K562 (cell line): ENCODE results near the gene NCOA6. TPM values are rescaled to one million over a fixed set of nuclear protein-coding genes. Genes with fewer than 3 reads are reported as not detected.

Source experiments
- BRCA1 ChIP-seq, 2 experiments: fragments of 450-650 bp in 1 of 2; sonication (generic) in 1 of 2; formaldehyde crosslinking in 1 of 2; IDR thresholded peaks; 2 replicates each; pipeline versions ENCODE4 v1.5.0 to v1.6.1; 2017 to 2020; ENCODE audit warnings: mild to moderate bottlenecking in 1 of 2, missing genetic modification reagents in 1 of 2
- FOS ChIP-seq: IDR thresholded peaks from 3 replicates; pipeline ENCODE4 v1.6.1; 2011; ENCODE audit not compliant: insufficient read length; ENCODE audit errors: extremely low read depth
- FOXK2 ChIP-seq, 2 experiments: fragments of 450-650 bp; IDR thresholded peaks in 1 of 2; conservative IDR thresholded peaks in 1 of 2; 2 replicates each; pipeline ENCODE4 v1.6.1; 2016; ENCODE audit warnings: low read depth in 2 of 2, mild to moderate bottlenecking in 1 of 2
- FUS ChIP-seq: fragments of 200-400 bp; formaldehyde crosslinking; optimal IDR thresholded peaks from 2 replicates; pipeline ENCODE3; 2017; ENCODE audit warnings: low read depth, low read length
- GABPB1 ChIP-seq: sonication (generic); formaldehyde crosslinking; IDR thresholded peaks from 2 replicates; pipeline ENCODE4 v1.8.0; 2022; ENCODE audit warnings: mild to moderate bottlenecking, missing genetic modification reagents
- HDGF ChIP-seq: fragments of 450-650 bp; IDR thresholded peaks from 2 replicates; pipeline ENCODE4 v1.6.1; 2016
- MCM2 ChIP-seq: fragments of 450-650 bp; IDR thresholded peaks from 2 replicates; pipeline ENCODE4 v1.6.1; 2017; ENCODE audit warnings: low read depth, mild to moderate bottlenecking
- NFIC ChIP-seq: fragments of 450-650 bp; IDR thresholded peaks from 2 replicates; pipeline ENCODE4 v1.6.1; 2017; ENCODE audit warnings: mild to moderate bottlenecking, inconsistent platforms
- POLR2G ChIP-seq: fragments of 200-400 bp; formaldehyde crosslinking; IDR thresholded peaks from 2 replicates; pipeline ENCODE4 v1.6.1; 2017; ENCODE audit warnings: low read depth, mild to moderate bottlenecking, antibody characterized with exemption, low read length, moderate library complexity
- SIN3A ChIP-seq, 2 experiments: fragments of 150-350 bp in 1 of 2; IDR thresholded peaks; 2 replicates each; pipeline ENCODE4 v1.6.1; 2011 to 2016; ENCODE audit warnings: borderline replicate concordance in 2 of 2, low read depth in 2 of 2, low read length in 2 of 2, mild to moderate bottlenecking in 2 of 2, moderate library complexity in 2 of 2; ENCODE audit not compliant: control insufficient read depth in 1 of 2
- SRSF7 ChIP-seq: fragments of 200-400 bp; formaldehyde crosslinking; optimal IDR thresholded peaks from 2 replicates; pipeline ENCODE3; 2017; ENCODE audit warnings: mild to moderate bottlenecking, low read depth, low read length
- ZNF274 ChIP-seq: IDR thresholded peaks from 2 replicates; pipeline ENCODE4 v1.6.1; 2011; ENCODE audit warnings: low read depth, mild to moderate bottlenecking, low read length, moderate library complexity, borderline replicate concordance
- ZNF431 ChIP-seq: sonication (generic); formaldehyde crosslinking; IDR thresholded peaks from 2 replicates; pipeline ENCODE4 v1.8.0; 2022; ENCODE audit warnings: mild to moderate bottlenecking, missing genetic modification reagents
- ZNF57 ChIP-seq: fragments of 450-650 bp; formaldehyde crosslinking; IDR thresholded peaks from 2 replicates; pipeline ENCODE4 v1.4.0; 2020; ENCODE audit warnings: mild to moderate bottlenecking, moderate library complexity
- polyA plus RNA-seq, 8 experiments: library from polyadenylated mRNA; depleted of rRNA in 4 of 8; stranded (reverse) in 5 of 8; unstranded in 3 of 8; fragments of >200 nt; fragmentation: Nextera tagmentation in 2 of 8; fragmentation: Illumina TruSeq in 1 of 8; extraction: Ambion mirVana in 2 of 8; extraction: Trizol in 1 of 8; gene quantifications; 2 replicates each; pipeline versions ENCODE4 v1.2.1 to v1.2.3, GENCODE V29; 2011 to 2014; ENCODE audit warnings: inconsistent platforms in 1 of 8, missing spikeins in 1 of 8
- total RNA-seq, 7 experiments: library from RNA; depleted of rRNA in 6 of 7; stranded (reverse); fragments of >200 nt in 6 of 7; fragmentation: Illumina TruSeq in 2 of 7; extraction: Trizol in 2 of 7; gene quantifications; 2 replicates each; pipeline versions ENCODE4 v1.2.1 to v1.2.3, GENCODE V29; 2011 to 2021; ENCODE audit warnings: low replicate concordance in 1 of 7
- TF ChIP-seq, protein P1 (sequence below): fragments of 250-450 bp; sonication (Bioruptor Pico); IDR thresholded peaks from 2 replicates; pipeline ENCODE4 v1.5.0; 2020; ENCODE audit warnings: mild to moderate bottlenecking, borderline replicate concordance
- TF ChIP-seq, protein P2 (sequence below): fragments of 150-350 bp; IDR thresholded peaks from 2 replicates; pipeline ENCODE4 v1.6.1; 2014; ENCODE audit warnings: low read depth, mild to moderate bottlenecking, low read length, borderline replicate concordance
- TF ChIP-seq, protein P3 (sequence below): fragments of 200-800 bp; sonication (Bioruptor generic); IDR thresholded peaks from 2 replicates; pipeline ENCODE4 v1.6.1; 2016; ENCODE audit warnings: missing genetic modification characterization, missing compliant biosample characterization

The NCOA6 gene
- total and polyA plus RNA-seq, 9 of the 15 experiments (the other 6 are each of a cell fraction or from before 2014, with no cell fraction given): 6.1 to 25.0 (median 9.5) TPM

DNA sequence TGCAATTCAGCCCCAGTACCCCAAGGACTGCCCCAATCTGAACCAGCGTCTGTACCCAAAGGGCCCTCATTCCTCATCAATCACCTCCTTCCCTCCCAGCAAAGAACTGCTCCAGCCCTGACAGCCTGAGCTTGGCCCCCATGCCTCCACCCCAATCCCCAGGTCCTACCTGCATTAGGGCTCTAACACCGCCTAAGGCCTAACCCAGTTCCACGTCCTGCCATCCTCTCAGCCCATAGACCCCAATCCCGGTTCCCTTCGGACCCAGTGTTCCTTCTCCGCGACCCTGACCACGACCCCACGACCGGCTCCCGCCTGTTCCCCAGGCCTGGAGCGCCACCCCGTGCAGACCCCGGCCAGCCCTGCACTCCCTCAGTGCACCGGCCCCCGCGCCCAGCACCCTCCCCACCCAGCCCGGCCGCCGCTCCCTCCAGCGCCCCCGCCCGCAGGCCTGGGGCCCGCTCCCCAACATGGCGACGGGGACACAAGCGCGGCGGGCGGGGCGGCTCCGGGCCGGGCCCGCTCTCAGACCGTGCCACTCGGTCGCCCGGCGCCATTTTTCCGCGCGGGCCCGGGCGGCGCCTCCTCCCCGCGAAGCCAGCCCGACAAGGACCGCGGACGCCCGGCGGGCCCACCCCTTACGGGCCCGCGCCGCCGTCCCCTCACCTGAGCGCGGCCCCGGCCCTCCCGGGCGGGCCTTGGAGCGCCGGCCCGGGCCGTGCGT is 483 bp downstream of the NCOA6 start (continued):
- TF ChIP-seq, protein P1, sequence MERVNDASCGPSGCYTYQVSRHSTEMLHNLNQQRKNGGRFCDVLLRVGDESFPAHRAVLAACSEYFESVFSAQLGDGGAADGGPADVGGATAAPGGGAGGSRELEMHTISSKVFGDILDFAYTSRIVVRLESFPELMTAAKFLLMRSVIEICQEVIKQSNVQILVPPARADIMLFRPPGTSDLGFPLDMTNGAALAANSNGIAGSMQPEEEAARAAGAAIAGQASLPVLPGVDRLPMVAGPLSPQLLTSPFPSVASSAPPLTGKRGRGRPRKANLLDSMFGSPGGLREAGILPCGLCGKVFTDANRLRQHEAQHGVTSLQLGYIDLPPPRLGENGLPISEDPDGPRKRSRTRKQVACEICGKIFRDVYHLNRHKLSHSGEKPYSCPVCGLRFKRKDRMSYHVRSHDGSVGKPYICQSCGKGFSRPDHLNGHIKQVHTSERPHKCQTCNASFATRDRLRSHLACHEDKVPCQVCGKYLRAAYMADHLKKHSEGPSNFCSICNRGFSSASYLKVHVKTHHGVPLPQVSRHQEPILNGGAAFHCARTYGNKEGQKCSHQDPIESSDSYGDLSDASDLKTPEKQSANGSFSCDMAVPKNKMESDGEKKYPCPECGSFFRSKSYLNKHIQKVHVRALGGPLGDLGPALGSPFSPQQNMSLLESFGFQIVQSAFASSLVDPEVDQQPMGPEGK (CRISPR knock-in tag): no peak
- no peak for TF ChIP-seq SRSF7
- TF ChIP-seq ZNF431 (CRISPR knock-in tag): no peak
- TF ChIP-seq FOS: no peak
- TF ChIP-seq SIN3A (IDR thresholded peaks at IDR 0.05; ENCODE audit: borderline replicate concordance in 2 of 2, control insufficient read depth in 1 of 2, low read depth in 2 of 2, low read length in 2 of 2): 0 out of 4 replicates have a peak, but pooled peaks of 1 of the 2 experiments have one; percentile 37
- no peak for TF ChIP-seq ZNF274
- TF ChIP-seq FUS: no peak
- TF ChIP-seq ZNF57 (CRISPR knock-in tag): no peak
- no peak for TF ChIP-seq FOXK2 (conservative IDR thresholded peaks at IDR 0.05 in 1 of 2, IDR thresholded peaks at IDR 0.05 in 1 of 2; ENCODE audit: low read depth in 2 of 2)
- TF ChIP-seq, protein P2, sequence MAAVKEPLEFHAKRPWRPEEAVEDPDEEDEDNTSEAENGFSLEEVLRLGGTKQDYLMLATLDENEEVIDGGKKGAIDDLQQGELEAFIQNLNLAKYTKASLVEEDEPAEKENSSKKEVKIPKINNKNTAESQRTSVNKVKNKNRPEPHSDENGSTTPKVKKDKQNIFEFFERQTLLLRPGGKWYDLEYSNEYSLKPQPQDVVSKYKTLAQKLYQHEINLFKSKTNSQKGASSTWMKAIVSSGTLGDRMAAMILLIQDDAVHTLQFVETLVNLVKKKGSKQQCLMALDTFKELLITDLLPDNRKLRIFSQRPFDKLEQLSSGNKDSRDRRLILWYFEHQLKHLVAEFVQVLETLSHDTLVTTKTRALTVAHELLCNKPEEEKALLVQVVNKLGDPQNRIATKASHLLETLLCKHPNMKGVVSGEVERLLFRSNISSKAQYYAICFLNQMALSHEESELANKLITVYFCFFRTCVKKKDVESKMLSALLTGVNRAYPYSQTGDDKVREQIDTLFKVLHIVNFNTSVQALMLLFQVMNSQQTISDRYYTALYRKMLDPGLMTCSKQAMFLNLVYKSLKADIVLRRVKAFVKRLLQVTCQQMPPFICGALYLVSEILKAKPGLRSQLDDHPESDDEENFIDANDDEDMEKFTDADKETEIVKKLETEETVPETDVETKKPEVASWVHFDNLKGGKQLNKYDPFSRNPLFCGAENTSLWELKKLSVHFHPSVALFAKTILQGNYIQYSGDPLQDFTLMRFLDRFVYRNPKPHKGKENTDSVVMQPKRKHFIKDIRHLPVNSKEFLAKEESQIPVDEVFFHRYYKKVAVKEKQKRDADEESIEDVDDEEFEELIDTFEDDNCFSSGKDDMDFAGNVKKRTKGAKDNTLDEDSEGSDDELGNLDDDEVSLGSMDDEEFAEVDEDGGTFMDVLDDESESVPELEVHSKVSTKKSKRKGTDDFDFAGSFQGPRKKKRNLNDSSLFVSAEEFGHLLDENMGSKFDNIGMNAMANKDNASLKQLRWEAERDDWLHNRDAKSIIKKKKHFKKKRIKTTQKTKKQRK: no peak
- TF ChIP-seq HDGF: peak; percentile 62; the same call in 1 of the 2 replicates
- no peak for TF ChIP-seq MCM2
- TF ChIP-seq, protein P3, sequence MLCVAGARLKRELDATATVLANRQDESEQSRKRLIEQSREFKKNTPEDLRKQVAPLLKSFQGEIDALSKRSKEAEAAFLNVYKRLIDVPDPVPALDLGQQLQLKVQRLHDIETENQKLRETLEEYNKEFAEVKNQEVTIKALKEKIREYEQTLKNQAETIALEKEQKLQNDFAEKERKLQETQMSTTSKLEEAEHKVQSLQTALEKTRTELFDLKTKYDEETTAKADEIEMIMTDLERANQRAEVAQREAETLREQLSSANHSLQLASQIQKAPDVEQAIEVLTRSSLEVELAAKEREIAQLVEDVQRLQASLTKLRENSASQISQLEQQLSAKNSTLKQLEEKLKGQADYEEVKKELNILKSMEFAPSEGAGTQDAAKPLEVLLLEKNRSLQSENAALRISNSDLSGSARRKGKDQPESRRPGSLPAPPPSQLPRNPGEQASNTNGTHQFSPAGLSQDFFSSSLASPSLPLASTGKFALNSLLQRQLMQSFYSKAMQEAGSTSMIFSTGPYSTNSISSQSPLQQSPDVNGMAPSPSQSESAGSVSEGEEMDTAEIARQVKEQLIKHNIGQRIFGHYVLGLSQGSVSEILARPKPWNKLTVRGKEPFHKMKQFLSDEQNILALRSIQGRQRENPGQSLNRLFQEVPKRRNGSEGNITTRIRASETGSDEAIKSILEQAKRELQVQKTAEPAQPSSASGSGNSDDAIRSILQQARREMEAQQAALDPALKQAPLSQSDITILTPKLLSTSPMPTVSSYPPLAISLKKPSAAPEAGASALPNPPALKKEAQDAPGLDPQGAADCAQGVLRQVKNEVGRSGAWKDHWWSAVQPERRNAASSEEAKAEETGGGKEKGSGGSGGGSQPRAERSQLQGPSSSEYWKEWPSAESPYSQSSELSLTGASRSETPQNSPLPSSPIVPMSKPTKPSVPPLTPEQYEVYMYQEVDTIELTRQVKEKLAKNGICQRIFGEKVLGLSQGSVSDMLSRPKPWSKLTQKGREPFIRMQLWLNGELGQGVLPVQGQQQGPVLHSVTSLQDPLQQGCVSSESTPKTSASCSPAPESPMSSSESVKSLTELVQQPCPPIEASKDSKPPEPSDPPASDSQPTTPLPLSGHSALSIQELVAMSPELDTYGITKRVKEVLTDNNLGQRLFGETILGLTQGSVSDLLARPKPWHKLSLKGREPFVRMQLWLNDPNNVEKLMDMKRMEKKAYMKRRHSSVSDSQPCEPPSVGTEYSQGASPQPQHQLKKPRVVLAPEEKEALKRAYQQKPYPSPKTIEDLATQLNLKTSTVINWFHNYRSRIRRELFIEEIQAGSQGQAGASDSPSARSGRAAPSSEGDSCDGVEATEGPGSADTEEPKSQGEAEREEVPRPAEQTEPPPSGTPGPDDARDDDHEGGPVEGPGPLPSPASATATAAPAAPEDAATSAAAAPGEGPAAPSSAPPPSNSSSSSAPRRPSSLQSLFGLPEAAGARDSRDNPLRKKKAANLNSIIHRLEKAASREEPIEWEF: no peak
- no peak for TF ChIP-seq GABPB1 (CRISPR knock-in tag)
- no peak for TF ChIP-seq BRCA1 (IDR thresholded peaks at IDR 0.05)
- no peak for TF ChIP-seq BRCA1 (CRISPR knock-in tag; IDR thresholded peaks at IDR 0.05)
- TF ChIP-seq POLR2G: peak; percentile 91
- TF ChIP-seq NFIC: no peak; the same call in 1 of the 2 replicates
